CD14-positive monocyte (primary cell): Measurements from ENCODE around the gene MMP13. TPM values are rescaled to one million over a fixed set of nuclear protein-coding genes. Genes with fewer than 3 reads are reported as not detected.

Experiments
- DNase-seq, 3 donors: peaks; one replicate each; pipeline ENCODE4 v3.0.0-alpha.2; 2011 to 2022
- H2AFZ ChIP-seq: 2 replicates; pipeline ENCODE4 v1.6.0; 2012; ENCODE audit warnings: mild to moderate bottlenecking, low read depth, low read length, inconsistent platforms; ENCODE audit not compliant: insufficient read depth, poor library complexity, severe bottlenecking
- H3K27ac ChIP-seq, 2 donors: 1 replicate in 1 of 2; 2 replicates in 1 of 2; pipeline ENCODE4 v1.5.1; 2012 to 2013; ENCODE audit warnings: low read length in 2 of 2, control low read depth in 1 of 2, inconsistent platforms in 1 of 2, low read depth in 1 of 2, mild to moderate bottlenecking in 1 of 2
- H3K27me3 ChIP-seq, 2 donors: one replicate each; pipeline versions ENCODE4 v1.6.0 to v1.6.1; 2011 to 2013; ENCODE audit warnings: low read length in 2 of 2; ENCODE audit not compliant: control insufficient read depth in 2 of 2, insufficient read depth in 2 of 2
- H3K36me3 ChIP-seq, 2 donors: replicated peaks in 1 of 2; 1 replicate in 1 of 2; 2 replicates in 1 of 2; pipeline versions ENCODE4 v1.5.1 to v1.6.1; 2012 to 2013; ENCODE audit warnings: low read length in 2 of 2, control low read depth in 1 of 2, inconsistent platforms in 1 of 2, mild to moderate bottlenecking in 1 of 2; ENCODE audit not compliant: insufficient read depth in 2 of 2, control insufficient read depth in 1 of 2
- H3K4me1 ChIP-seq, 2 donors: 1 replicate in 1 of 2; 2 replicates in 1 of 2; pipeline versions ENCODE4 v1.5.1 to v1.6.1; 2012 to 2013; ENCODE audit warnings: low read length in 2 of 2, control low read depth in 1 of 2, inconsistent platforms in 1 of 2, mild to moderate bottlenecking in 1 of 2, moderate library complexity in 1 of 2; ENCODE audit not compliant: insufficient read depth in 2 of 2, control insufficient read depth in 1 of 2
- H3K4me2 ChIP-seq: replicated peaks from 2 replicates; pipeline ENCODE3; 2012; ENCODE audit warnings: low read length, moderate library complexity, mild to moderate bottlenecking; ENCODE audit not compliant: poor library complexity, severe bottlenecking; ENCODE audit errors: extremely low read depth
- H3K4me3 ChIP-seq, 3 experiments: fragments of 200-600 bp in 1 of 3; sonication (generic) in 1 of 3; replicated peaks in 1 of 3; 1 replicate in 2 of 3; 2 replicates in 1 of 3; pipeline ENCODE4 v1.5.1; 2011 to 2013; ENCODE audit warnings: low read length in 3 of 3, mild to moderate bottlenecking in 3 of 3, control low read depth in 2 of 3, low read depth in 2 of 3, inconsistent platforms in 1 of 3, moderate library complexity in 1 of 3
- H3K79me2 ChIP-seq: 2 replicates; pipeline ENCODE4 v1.6.0; 2012; ENCODE audit warnings: mild to moderate bottlenecking, control low read depth, inconsistent platforms, low read length, moderate library complexity; ENCODE audit not compliant: insufficient read depth
- H3K9ac ChIP-seq: 2 replicates; pipeline ENCODE4 v1.6.0; 2017; ENCODE audit warnings: low read length, mild to moderate bottlenecking; ENCODE audit not compliant: insufficient read depth, poor library complexity, severe bottlenecking
- H3K9me3 ChIP-seq, 2 donors: replicated peaks in 1 of 2; 1 replicate in 1 of 2; 2 replicates in 1 of 2; pipeline versions ENCODE4 v1.5.1 to v1.6.1; 2012 to 2013; ENCODE audit warnings: low read length in 2 of 2, control low read depth in 1 of 2; ENCODE audit not compliant: control insufficient read depth in 1 of 2, insufficient read depth in 1 of 2
- H4K20me1 ChIP-seq: 2 replicates; pipeline ENCODE4 v1.6.0; 2012; ENCODE audit warnings: mild to moderate bottlenecking, low read length, control low read depth, moderate library complexity; ENCODE audit not compliant: insufficient read depth
- H3K27ac Mint-ChIP-seq, 7 donors: one replicate each; pipeline ENCODE4 v1.8.0; 2020; ENCODE audit warnings: mild to moderate bottlenecking in 7 of 7, mixed read lengths in 7 of 7, moderate library complexity in 6 of 7, inconsistent platforms in 2 of 7
- H3K27me3 Mint-ChIP-seq, 3 donors: one replicate each; pipeline ENCODE4 v1.8.0; 2021 to 2022; ENCODE audit warnings: low read depth in 3 of 3, mild to moderate bottlenecking in 3 of 3, mixed read lengths in 3 of 3, moderate library complexity in 3 of 3, inconsistent platforms in 1 of 3
- H3K36me3 Mint-ChIP-seq, 2 donors: one replicate each; pipeline ENCODE4 v1.8.0; 2020; ENCODE audit warnings: mixed read lengths in 2 of 2, inconsistent platforms in 1 of 2, mild to moderate bottlenecking in 1 of 2
- H3K4me1 Mint-ChIP-seq: one replicate; pipeline ENCODE4 v1.8.0; 2020; ENCODE audit warnings: mild to moderate bottlenecking, mixed read lengths
- H3K4me3 Mint-ChIP-seq, 2 donors: one replicate each; pipeline ENCODE4 v1.8.0; 2020; ENCODE audit warnings: mild to moderate bottlenecking in 2 of 2, mixed read lengths in 2 of 2, moderate library complexity in 1 of 2
- H3K9me3 Mint-ChIP-seq, 7 donors: one replicate each; pipeline ENCODE4 v1.8.0; 2020 to 2022; ENCODE audit warnings: mixed read lengths in 7 of 7, mild to moderate bottlenecking in 6 of 7, moderate library complexity in 6 of 7, inconsistent platforms in 2 of 7
- CTCF ChIP-seq: fragments of 200-600 bp; IDR thresholded peaks from one replicate; pipeline ENCODE4 v1.8.0; 2022; ENCODE audit warnings: antibody characterized with exemption, mild to moderate bottlenecking
- WGBS: methylation state at CpG from one replicate; pipeline ENCODE4 v1.1.5; 2013; ENCODE audit warnings: missing lambda C conversion rate; ENCODE audit not compliant: insufficient coverage; 5-methylcytosine and 5-hydroxymethylcytosine counted together
- intact Hi-C, 2 donors: fragments of 100-400 bp; cut with micrococcal nuclease; formaldehyde crosslinking; loops; one replicate each; pipeline versions ENCODE4 v1.15.0 to v1.15.1; 2023
- polyA plus RNA-seq, 3 donors: library from polyadenylated mRNA; depleted of rRNA in 1 of 3; unstranded in 2 of 3; stranded (reverse) in 1 of 3; fragments of 300-500 nt in 2 of 3; fragments of >200 nt in 1 of 3; fragmentation: Illumina TruSeq in 2 of 3; gene quantifications; 1 replicate in 2 of 3; 2 replicates in 1 of 3; pipeline ENCODE4 v1.2.3, GENCODE V29; 2012 to 2021

The MMP13 gene
- polyA plus RNA-seq, 3 donors, result not detected

GRCh38 chr11:102994105-102994504 is 38.6 kb upstream of the MMP13 start:
- H4K20me1 ChIP-seq, result no peaks in the 10 kb centered on the region
- no peaks in the 10 kb centered on the region for H3K9me3 ChIP-seq
- no peak overlapping the region for H3K4me3 ChIP-seq
- TF ChIP-seq CTCF, result no peak
- no peaks in the 10 kb centered on the region for H3K79me2 ChIP-seq
- no peak overlapping the region for H3K4me2 ChIP-seq
- no peaks in the 10 kb centered on the region for H3K4me1 ChIP-seq
- Mint-ChIP-seq H3K4me3 (no peak overlapping the region), H3K9me3 (peaks cover 0 to 5% (median 0%) of the 10 kb centered on the region in 7 donors), H3K27ac (no peak overlapping the region), H3K4me1 (no peaks in the 10 kb centered on the region), H3K36me3 (no peaks in the 10 kb centered on the region), H3K27me3 (peaks cover under 1 to 8% (median 6%) of the 10 kb centered on the region in 3 donors)
- DNase-seq, result no peak
- no CpG with 5 or more reads among the region's 1 CpG for WGBS
- H2AFZ ChIP-seq, result no peak overlapping the region
- no peak overlapping the region for H3K27ac ChIP-seq
- H3K36me3 ChIP-seq, result no peaks in the 10 kb centered on the region
- no peak overlapping the region for H3K9ac ChIP-seq
- intact Hi-C loops, result no loop called here
- H3K27me3 ChIP-seq, result peaks cover 0 to 4% of the 10 kb centered on the region in 2 donors

- H3K4me1 Mint-ChIP-seq, result no peaks in the 10 kb centered on the region
- H3K27ac Mint-ChIP-seq, result no peak overlapping the region
- Histone ChIP-seq H3K27me3 (peaks cover 0 to 4% of the 10 kb centered on the region in 2 donors), H3K9me3 (no peaks in the 10 kb centered on the region), H3K4me1 (no peaks in the 10 kb centered on the region), H2AFZ (no peak overlapping the region), H3K27ac (no peak overlapping the region), H3K4me2 (no peak overlapping the region), H3K9ac (no peak overlapping the region), H3K4me3 (no peak overlapping the region), H3K36me3 (no peaks in the 10 kb centered on the region), H4K20me1 (no peaks in the 10 kb centered on the region), H3K79me2 (no peaks in the 10 kb centered on the region)
- intact Hi-C loops, result no loop called here
- TF ChIP-seq CTCF, result no peak
- H3K36me3 Mint-ChIP-seq, result no peaks in the 10 kb centered on the region
- H3K9me3 Mint-ChIP-seq, result peaks cover 0 to 2% (median 0%) of the 10 kb centered on the region in 7 donors
- no peak overlapping the region for H3K4me3 Mint-ChIP-seq
- DNase-seq, result no peak
- H3K27me3 Mint-ChIP-seq, result peaks cover 4 to 8% (median 7%) of the 10 kb centered on the region in 3 donors
- WGBS, result 100% methylated on average over 1 of the region's 3 CpGs
Measured at GRCh38 chr11:102991776-102992175, 36.2 kb upstream of the MMP13 start.
